Lower leg skin (tissue), 3 donors: ENCODE measurements around the gene HYAL2.

Experiments
- CTCF ChIP-seq, 3 donors: fragments of 450-650 bp; IDR thresholded peaks; one replicate each; pipeline ENCODE4 v1.5.1; 2016; ENCODE audit warnings: antibody characterized with exemption in 3 of 3, mild to moderate bottlenecking in 3 of 3, moderate library complexity in 2 of 3
- POLR2A ChIP-seq, 2 donors: fragments of 450-650 bp; IDR thresholded peaks; one replicate each; pipeline ENCODE4 v1.6.1; 2016 to 2017; ENCODE audit warnings: antibody characterized with exemption in 2 of 2, mild to moderate bottlenecking in 1 of 2, moderate library complexity in 1 of 2

- TF ChIP-seq CTCF (IDR thresholded peaks at IDR 0.05) (no peak), POLR2A (IDR thresholded peaks at IDR 0.05) (no peak)
These were observed 2.5 kb downstream of the HYAL2 start for GRCh38 chr3:50319894-50320625.
